GM13976 (cell line): ENCODE results near the gene HLA-DOB.
A peak's percentile ranks its signal among the peaks of the same experiment; 100 is the strongest.

ENCODE experiments used
- DNase-seq: peaks from one replicate; pipeline ENCODE4 v3.0.0; 2012; ENCODE audit warnings: low spot score
- in situ Hi-C: fragments of 300-500 bp; cut with MboI; formaldehyde crosslinking; loops from one replicate; pipeline ENCODE4 v1.12.0; 2022; ENCODE audit warnings: low sequenced_read_pairs, mixed read lengths, inconsistent platforms; ENCODE audit not compliant: unreplicated experiment
- TF ChIP-seq, protein P1 (sequence below): IDR thresholded peaks from 2 replicates; pipeline ENCODE4 v1.5.1; 2012; ENCODE audit warnings: borderline replicate concordance, mild to moderate bottlenecking; ENCODE audit not compliant: insufficient read depth; ENCODE audit errors: extremely low read depth, missing control alignments, control extremely low read depth

The HLA-DOB gene

DNA sequence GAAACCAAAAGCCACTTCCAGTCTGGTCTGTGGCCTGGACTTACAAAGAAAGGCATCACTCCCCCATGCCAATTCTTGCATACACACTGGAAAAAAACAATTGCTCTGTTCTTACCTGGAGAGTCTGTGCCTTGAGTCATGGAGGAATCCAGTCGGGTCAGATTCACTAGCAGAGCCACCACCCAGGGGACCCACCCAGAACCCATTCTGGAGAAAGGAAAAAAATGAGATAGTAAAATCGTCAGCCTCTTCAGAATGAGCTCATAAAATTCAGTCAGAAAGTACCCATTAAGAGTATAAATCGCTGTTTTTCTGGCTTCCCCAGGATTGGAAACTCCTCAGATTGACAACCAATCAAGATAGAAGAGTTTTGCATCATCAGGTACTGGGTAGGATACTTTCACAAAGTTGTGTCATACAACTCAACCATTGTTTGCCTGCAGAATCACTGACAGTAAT lies at the start of gene HLA-DOB:
HLA-DOB (minus strand) TSS at position 257 of the 459 bp plus-strand sequence; CDS start at position 206, 51 bp downstream.
- peak; percentile 80 for DNase-seq
- in situ Hi-C loops = no loop called here
- TF ChIP-seq, protein P1, sequence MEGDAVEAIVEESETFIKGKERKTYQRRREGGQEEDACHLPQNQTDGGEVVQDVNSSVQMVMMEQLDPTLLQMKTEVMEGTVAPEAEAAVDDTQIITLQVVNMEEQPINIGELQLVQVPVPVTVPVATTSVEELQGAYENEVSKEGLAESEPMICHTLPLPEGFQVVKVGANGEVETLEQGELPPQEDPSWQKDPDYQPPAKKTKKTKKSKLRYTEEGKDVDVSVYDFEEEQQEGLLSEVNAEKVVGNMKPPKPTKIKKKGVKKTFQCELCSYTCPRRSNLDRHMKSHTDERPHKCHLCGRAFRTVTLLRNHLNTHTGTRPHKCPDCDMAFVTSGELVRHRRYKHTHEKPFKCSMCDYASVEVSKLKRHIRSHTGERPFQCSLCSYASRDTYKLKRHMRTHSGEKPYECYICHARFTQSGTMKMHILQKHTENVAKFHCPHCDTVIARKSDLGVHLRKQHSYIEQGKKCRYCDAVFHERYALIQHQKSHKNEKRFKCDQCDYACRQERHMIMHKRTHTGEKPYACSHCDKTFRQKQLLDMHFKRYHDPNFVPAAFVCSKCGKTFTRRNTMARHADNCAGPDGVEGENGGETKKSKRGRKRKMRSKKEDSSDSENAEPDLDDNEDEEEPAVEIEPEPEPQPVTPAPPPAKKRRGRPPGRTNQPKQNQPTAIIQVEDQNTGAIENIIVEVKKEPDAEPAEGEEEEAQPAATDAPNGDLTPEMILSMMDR = no peak

DNA sequence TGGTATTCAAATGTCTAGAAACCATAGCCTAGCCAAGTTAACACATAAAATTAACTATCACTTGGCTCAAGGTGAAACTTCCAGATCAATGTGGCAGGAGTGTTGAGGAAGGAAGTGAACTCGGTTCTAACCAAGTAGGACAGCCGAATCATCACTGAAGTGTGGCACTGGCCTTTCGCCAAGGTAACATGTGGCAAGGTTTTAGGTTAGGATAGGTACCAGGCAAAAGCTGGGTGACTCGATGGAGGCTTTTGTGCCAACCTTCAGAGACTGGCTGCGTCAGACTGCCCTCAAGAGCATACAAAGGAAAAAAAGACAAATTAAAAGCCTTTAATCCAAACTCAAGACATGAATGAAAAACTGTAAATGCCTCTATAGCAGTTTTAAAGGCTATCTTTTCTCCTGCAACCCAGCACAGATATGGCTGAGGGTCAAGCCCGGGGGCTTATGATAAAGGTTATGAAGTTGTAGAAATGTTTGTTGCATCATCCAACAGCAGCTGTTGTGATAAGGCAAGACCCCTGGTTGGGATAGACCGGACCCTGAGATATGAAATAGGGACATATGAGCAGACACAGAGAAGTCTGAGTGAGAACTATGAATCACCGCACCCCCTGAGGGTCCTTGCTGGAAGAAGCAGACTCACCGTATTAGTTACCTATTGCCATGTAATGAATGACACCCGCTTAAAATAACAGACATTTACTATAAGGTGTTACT lies 49.1 kb upstream of the HLA-DOB start:
- in situ Hi-C loops = no loop called here
- no peak for DNase-seq
- TF ChIP-seq, protein P1 = no peak

DNA sequence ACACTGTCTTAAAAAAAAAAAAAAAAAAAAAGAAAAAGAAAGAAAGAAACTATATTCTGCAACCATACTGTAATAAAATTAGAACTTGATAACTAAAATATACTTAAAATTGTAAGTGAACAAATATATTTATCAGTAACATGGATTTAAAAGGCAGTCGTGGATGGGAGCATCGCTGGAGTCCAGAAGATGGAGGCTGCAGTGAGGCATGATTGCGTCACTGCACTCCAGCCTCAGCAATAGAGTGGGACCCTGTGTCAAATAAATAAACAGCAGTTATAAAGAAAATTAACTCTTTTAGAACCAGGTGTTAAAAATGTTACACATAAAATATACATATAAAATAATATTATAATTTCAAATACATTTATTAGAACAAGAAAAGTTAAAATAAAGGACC lies 45.9 kb upstream of the HLA-DOB start:
- DNase-seq = no peak
- TF ChIP-seq, protein P1 = no peak
- in situ Hi-C loops = no loop called here

DNA sequence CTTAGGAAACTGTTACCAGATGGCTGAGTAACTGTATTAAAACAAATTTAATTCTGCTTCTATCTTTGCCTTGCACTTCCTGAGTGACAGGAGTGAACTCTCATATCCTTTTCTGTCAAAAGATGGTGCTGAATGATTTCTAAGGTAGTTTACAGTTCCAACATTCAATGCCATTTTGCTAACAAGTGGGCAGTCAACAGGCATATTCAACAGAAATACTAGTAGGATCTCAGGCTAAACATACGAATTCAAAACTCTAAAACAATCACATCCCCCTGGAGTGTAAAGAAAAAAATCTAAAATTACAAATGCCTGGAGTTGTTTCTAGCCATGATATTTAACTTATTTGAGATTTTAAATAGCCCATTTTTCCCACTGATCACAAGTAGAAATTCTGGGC lies 43.9 kb upstream of the HLA-DOB start:
- DNase-seq = no peak
- TF ChIP-seq, protein P1 = no peak
- in situ Hi-C loops = no loop called here

DNA sequence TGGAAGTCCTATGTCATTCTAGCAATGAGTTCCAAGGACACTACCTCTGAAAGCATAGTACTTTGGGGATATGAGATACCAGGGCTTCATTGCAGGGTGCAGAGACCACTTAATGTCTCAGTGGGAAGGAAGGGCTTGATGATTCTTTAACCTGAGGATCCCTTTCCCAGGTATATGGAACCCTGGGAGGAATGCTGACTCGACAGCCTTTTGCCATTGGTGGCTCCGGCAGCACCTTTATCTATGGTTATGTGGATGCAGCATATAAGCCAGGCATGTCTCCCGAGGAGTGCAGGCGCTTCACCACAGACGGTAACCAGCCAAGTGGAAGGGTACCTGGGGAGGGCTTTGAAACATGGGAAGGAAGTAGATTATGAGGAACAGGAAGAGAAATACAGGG lies 41.4 kb upstream of the HLA-DOB start:
- in situ Hi-C loops = no loop called here
- DNase-seq = no peak
- TF ChIP-seq, protein P1 = no peak

DNA sequence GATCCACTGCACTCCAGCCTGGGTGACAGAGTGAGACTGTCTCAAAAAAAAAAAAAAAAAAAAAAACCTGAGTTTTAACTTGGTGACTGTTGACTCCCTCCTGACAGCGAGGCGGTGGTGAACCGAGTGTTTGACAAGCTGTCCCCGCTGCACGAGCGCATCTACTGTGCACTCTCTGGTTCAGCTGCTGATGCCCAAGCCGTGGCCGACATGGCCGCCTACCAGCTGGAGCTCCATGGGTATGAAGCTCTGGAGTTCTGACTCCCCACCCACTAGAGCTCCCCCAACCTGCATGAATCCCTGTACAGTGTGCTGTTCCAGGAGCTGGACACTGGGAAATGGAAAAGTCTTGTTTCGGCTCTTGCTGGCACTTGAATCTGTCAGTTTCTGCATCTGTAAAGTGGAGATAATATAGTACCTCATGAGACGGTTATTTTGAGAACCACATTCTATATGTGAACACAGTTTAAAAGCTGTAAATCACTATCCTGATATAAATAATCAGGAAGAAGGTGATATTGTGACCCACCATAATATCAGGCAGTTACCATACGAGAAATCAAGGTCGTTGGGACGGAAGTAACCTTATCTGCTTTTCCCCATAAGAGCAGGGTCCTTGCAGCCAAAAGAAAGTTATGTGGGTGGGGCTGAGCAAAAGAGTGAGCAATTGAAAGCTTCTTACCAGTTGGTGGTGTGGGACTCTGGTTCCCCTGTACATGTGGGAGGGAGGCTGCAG lies 40.5 kb upstream of the HLA-DOB start:
- TF ChIP-seq, protein P1 = no peak
- in situ Hi-C loops = no loop called here
- no peak for DNase-seq
